Muscle layer of duodenum (tissue), 2 donors: ENCODE results near the gene RABIF.
A peak's percentile ranks its signal among the peaks of the same experiment; 100 is the strongest.
"Not testable (repeated sequence)": the region's sequence is repeated elsewhere in the genome, so short reads cannot be mapped to it uniquely, and the experiment has no call there.

ENCODE experiments used
- H3K27ac ChIP-seq: one replicate; pipeline ENCODE4 v1.7.0; 2013; ENCODE audit warnings: mild to moderate bottlenecking, low read length
- H3K27me3 ChIP-seq: one replicate; pipeline ENCODE4 v1.7.0; 2013; ENCODE audit warnings: low read depth, mild to moderate bottlenecking, control low read depth, low read length
- H3K36me3 ChIP-seq, 2 donors: one replicate each; pipeline ENCODE4 v1.7.0; 2013; ENCODE audit warnings: low read length in 2 of 2, control low read depth in 1 of 2, mild to moderate bottlenecking in 1 of 2; ENCODE audit not compliant: insufficient read depth in 2 of 2, control insufficient read depth in 1 of 2
- H3K4me1 ChIP-seq, 2 donors: one replicate each; pipeline ENCODE4 v1.7.0; 2013; ENCODE audit warnings: low read length in 2 of 2, mild to moderate bottlenecking in 2 of 2, control low read depth in 1 of 2, moderate library complexity in 1 of 2; ENCODE audit not compliant: insufficient read depth in 2 of 2, control insufficient read depth in 1 of 2
- H3K4me3 ChIP-seq, 2 donors: one replicate each; pipeline ENCODE4 v1.7.0; 2013; ENCODE audit warnings: low read length in 2 of 2, low read depth in 1 of 2, mild to moderate bottlenecking in 1 of 2
- H3K9me3 ChIP-seq, 2 donors: one replicate each; pipeline ENCODE4 v1.7.0; 2013; ENCODE audit warnings: low read length in 2 of 2, control low read depth in 1 of 2, mild to moderate bottlenecking in 1 of 2; ENCODE audit not compliant: control insufficient read depth in 1 of 2
- donor health status: healthy.

Gene RABIF

GRCh38 chr1:202909494-202909893 lies 20.5 kb upstream of the RABIF start:
- peaks cover 59 to 66% of the 10 kb centered on the region in 2 donors for H3K36me3 ChIP-seq
- no peak overlapping the region for H3K4me3 ChIP-seq
- H3K27ac ChIP-seq, result no peak overlapping the region

GRCh38 chr1:202908998-202909397 lies 20.0 kb upstream of the RABIF start:
- H3K9me3 ChIP-seq, result no peaks in the 10 kb centered on the region
- no peak overlapping the region for H3K4me3 ChIP-seq
- peaks cover 58 to 61% of the 10 kb centered on the region in 2 donors for H3K36me3 ChIP-seq
- no peak overlapping the region for H3K27ac ChIP-seq
- no peaks in the 10 kb centered on the region for H3K4me1 ChIP-seq
- H3K27me3 ChIP-seq, result no peaks in the 10 kb centered on the region

More at GRCh38 chr1:202909494-202909893, 20.5 kb upstream of the RABIF start:
- Histone ChIP-seq H3K9me3 (no peaks in the 10 kb centered on the region), H3K4me1 (no peaks in the 10 kb centered on the region), H3K27me3 (no peaks in the 10 kb centered on the region)

- Histone ChIP-seq H3K27ac (no peak overlapping the region), H3K4me1 (no peaks in the 10 kb centered on the region), H3K4me3 (no peak overlapping the region), H3K36me3 (peaks cover 39 to 42% of the 10 kb centered on the region in 2 donors), H3K27me3 (no peaks in the 10 kb centered on the region), H3K9me3 (no peaks in the 10 kb centered on the region)
These were observed 16.4 kb upstream of the RABIF start for GRCh38 chr1:202905331-202905730.

- not testable (repeated sequence) for H3K27me3 ChIP-seq, H3K9me3 ChIP-seq, H3K4me3 ChIP-seq, H3K27ac ChIP-seq, H3K4me1 ChIP-seq
- H3K36me3 ChIP-seq, result peaks cover 30 to 32% of the 10 kb centered on the region in 2 donors
These were observed 14.9 kb upstream of the RABIF start for GRCh38 chr1:202903808-202904207.

- Histone ChIP-seq H3K36me3 (peaks cover 27 to 28% of the 10 kb centered on the region in 2 donors), H3K27ac (no peak overlapping the region), H3K4me1 (no peaks in the 10 kb centered on the region), H3K4me3 (no peak overlapping the region), H3K9me3 (no peaks in the 10 kb centered on the region), H3K27me3 (no peaks in the 10 kb centered on the region)
These were observed 12.6 kb upstream of the RABIF start for GRCh38 chr1:202901555-202901954.

DNA sequence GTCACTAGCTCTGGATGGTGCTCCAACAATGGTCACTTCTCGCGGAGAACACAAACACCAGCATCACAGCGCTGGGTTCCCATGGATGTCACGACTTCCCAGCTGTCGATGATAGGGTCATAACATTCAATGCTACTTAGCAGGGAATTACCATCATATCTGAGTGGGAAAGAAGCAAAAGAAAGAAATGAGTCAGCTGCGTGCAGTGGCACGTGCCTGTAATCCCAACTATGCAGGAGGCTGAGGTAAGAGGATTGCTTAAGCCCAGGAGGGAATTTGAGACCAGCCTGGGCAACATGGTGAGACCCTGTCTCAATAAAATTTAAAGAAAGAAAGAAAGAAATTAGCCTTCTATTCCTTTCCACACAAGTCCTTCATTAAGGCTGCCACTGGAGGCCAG lies 3.6 kb upstream of the RABIF start:
- Histone ChIP-seq H3K4me3 (no peak overlapping the region), H3K27me3 (no peaks in the 10 kb centered on the region), H3K4me1 (peaks cover 4 to 7% of the 10 kb centered on the region in 2 donors), H3K9me3 (no peaks in the 10 kb centered on the region), H3K27ac (no peak overlapping the region), H3K36me3 (peaks cover 52 to 62% of the 10 kb centered on the region in 2 donors)

- peaks cover 37 to 46% of the 10 kb centered on the region in 2 donors for H3K36me3 ChIP-seq
- H3K4me3 ChIP-seq, result no peak overlapping the region
- no peaks in the 10 kb centered on the region for H3K27me3 ChIP-seq
- no peak overlapping the region for H3K27ac ChIP-seq
- H3K9me3 ChIP-seq, result no peaks in the 10 kb centered on the region
- peaks cover 4 to 9% of the 10 kb centered on the region in 2 donors for H3K4me1 ChIP-seq
These were observed 1.4 kb upstream of the RABIF start for GRCh38 chr1:202890392-202890791.

DNA sequence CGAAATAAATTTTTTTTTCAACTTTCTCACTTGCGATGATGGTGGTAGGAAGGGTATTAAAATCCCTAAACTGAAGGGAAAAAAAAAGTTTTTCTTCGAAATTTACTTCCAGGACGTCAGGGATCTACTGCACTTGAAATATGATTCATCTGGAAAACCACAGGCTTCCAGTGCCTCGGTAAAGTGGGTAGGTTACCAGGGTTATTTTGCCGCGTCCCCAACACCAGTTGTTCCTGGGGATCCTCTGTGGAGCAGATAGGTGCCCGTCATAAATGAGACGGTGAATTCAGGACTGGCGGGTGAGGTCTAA lies 773 bp downstream of the RABIF start:
- Histone ChIP-seq H3K4me1 (peaks cover 4 to 9% of the 10 kb centered on the region in 2 donors), H3K9me3 (no peaks in the 10 kb centered on the region), H3K4me3 (peak overlapping the region; percentile 59 to 89), H3K36me3 (peaks cover 19 to 23% of the 10 kb centered on the region in 2 donors), H3K27me3 (no peaks in the 10 kb centered on the region), H3K27ac (peak overlapping the region; percentile 11)

- Histone ChIP-seq H3K9me3 (no peaks in the 10 kb centered on the region), H3K36me3 (peaks cover 28 to 32% of the 10 kb centered on the region in 2 donors), H3K27me3 (no peaks in the 10 kb centered on the region), H3K4me1 (no peaks in the 10 kb centered on the region), H3K27ac (no peak overlapping the region), H3K4me3 (no peak overlapping the region)
These were observed 7.9 kb downstream of the RABIF start for GRCh38 chr1:202880961-202881460.

DNA sequence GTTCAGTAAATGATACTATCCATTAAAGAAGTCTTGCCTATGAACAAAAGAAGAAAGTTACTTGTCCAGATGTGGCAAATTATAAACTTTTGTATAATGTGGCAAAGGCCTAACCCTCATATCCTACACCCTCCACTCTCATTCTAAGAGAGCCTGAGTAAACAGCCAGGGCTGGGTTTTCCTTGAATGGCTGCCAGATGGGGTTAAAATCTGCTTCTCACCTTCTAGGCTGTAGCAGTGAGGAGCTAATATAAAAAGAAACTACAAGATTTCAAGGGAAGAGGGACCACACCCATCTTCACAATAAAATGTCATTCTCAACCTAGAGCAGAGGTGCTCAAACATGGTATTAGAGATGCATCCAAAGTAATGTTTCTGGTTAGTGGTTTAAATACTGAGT lies 8.9 kb downstream of the RABIF start:
- peaks cover 28 to 32% of the 10 kb centered on the region in 2 donors for H3K36me3 ChIP-seq
- H3K27ac ChIP-seq, result no peak overlapping the region
- H3K4me3 ChIP-seq, result no peak overlapping the region
- H3K27me3 ChIP-seq, result no peaks in the 10 kb centered on the region
- no peaks in the 10 kb centered on the region for H3K9me3 ChIP-seq
- H3K4me1 ChIP-seq, result no peaks in the 10 kb centered on the region

GRCh38 chr1:202879128-202879527 lies 9.8 kb downstream of the RABIF start:
- H3K4me3 ChIP-seq, result no peak overlapping the region

DNA sequence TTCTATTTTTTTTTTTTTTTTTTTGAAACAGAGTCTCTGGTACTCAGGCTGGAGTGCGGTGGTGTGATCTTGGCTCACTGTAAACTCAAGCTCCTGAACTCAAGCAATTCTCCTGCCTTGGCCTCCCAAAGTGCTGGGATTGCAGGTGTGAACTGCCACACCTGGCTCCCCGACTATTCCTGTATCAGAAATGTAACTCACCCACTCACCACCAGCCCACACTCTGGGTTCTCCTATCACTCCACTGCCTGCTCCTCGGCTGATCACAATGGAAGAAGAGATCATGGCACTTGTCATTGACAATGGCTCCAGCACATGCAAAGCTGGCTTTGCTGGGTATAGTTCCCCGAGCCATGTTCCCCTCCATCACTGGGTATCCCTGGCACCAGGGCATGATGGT lies 15.9 kb downstream of the RABIF start:
- peaks cover 0 to 2% of the 10 kb centered on the region in 2 donors for H3K36me3 ChIP-seq
- H3K9me3 ChIP-seq, result no peaks in the 10 kb centered on the region
- no peak overlapping the region for H3K4me3 ChIP-seq
- H3K27ac ChIP-seq, result no peak overlapping the region
- H3K4me1 ChIP-seq, result no peaks in the 10 kb centered on the region
- no peaks in the 10 kb centered on the region for H3K27me3 ChIP-seq

More at GRCh38 chr1:202879128-202879527, 9.8 kb downstream of the RABIF start:
- Histone ChIP-seq H3K4me1 (no peaks in the 10 kb centered on the region), H3K27ac (no peak overlapping the region), H3K27me3 (no peaks in the 10 kb centered on the region), H3K9me3 (no peaks in the 10 kb centered on the region), H3K36me3 (peaks cover 28 to 32% of the 10 kb centered on the region in 2 donors)
